Ecto neural progenitor cell (in vitro differentiated cells): ENCODE data around the gene ADAM30.

Experiments used
- DNase-seq: peaks from one replicate; pipeline ENCODE4 v3.0.0-alpha.2; 2018; ENCODE audit warnings: low spot score

Gene ADAM30

GRCh38 chr1:119896303-119896702 lies at the start of gene ADAM30:
Gene ADAM30 (minus strand): TSS chr1:119896515. CDS start chr1:119896336, 179 bp downstream.
- DNase-seq, result no peak

GRCh38 chr1:119943216-119943615 lies 46.9 kb upstream of the ADAM30 start:
- DNase-seq, result no peak

- DNase-seq, result no peak
Observed at GRCh38 chr1:119941392-119941791, 45.1 kb upstream of the ADAM30 start.

GRCh38 chr1:119940697-119941096 lies 44.4 kb upstream of the ADAM30 start:
- DNase-seq, result no peak

GRCh38 chr1:119937198-119937597 lies 40.9 kb upstream of the ADAM30 start:
- DNase-seq, result no peak

GRCh38 chr1:119935915-119936314 lies 39.6 kb upstream of the ADAM30 start:
- no peak for DNase-seq

- no peak for DNase-seq
Observed at GRCh38 chr1:119935373-119935772, 39.1 kb upstream of the ADAM30 start.

GRCh38 chr1:119933397-119933796 lies 37.1 kb upstream of the ADAM30 start:
- no peak for DNase-seq

- DNase-seq, result no peak
Observed at GRCh38 chr1:119929643-119930315, 33.5 kb upstream of the ADAM30 start.

GRCh38 chr1:119926553-119926952 lies 30.2 kb upstream of the ADAM30 start:
- no peak for DNase-seq

GRCh38 chr1:119924948-119925898 lies 28.9 kb upstream of the ADAM30 start:
- no peak for DNase-seq

- no peak for DNase-seq
Observed at GRCh38 chr1:119920104-119920968, 24.0 kb upstream of the ADAM30 start.

- no peak for DNase-seq
Observed at GRCh38 chr1:119919241-119919640, 22.9 kb upstream of the ADAM30 start.

- no peak for DNase-seq
Observed at GRCh38 chr1:119918301-119918700, 22.0 kb upstream of the ADAM30 start.

GRCh38 chr1:119917304-119918055 lies 21.2 kb upstream of the ADAM30 start:
- no peak for DNase-seq

- DNase-seq, result no peak
Observed at GRCh38 chr1:119915517-119915916, 19.2 kb upstream of the ADAM30 start.

GRCh38 chr1:119914071-119914470 lies 17.8 kb upstream of the ADAM30 start:
- no peak for DNase-seq

- DNase-seq, result no peak
Observed at GRCh38 chr1:119912963-119913362, 16.6 kb upstream of the ADAM30 start.

- no peak for DNase-seq
Observed at GRCh38 chr1:119911775-119912174, 15.5 kb upstream of the ADAM30 start.

- no peak for DNase-seq
Observed at GRCh38 chr1:119910618-119911017, 14.3 kb upstream of the ADAM30 start.

GRCh38 chr1:119909890-119910596 lies 13.7 kb upstream of the ADAM30 start:
- no peak for DNase-seq
